HEK293 (cell line): Measurements from ENCODE around the gene KCTD14.

Experiments used
- SP3 ChIP-seq: fragments of 450-650 bp; formaldehyde crosslinking; IDR thresholded peaks from 2 replicates; pipeline ENCODE4 v1.5.1; 2016; ENCODE audit warnings: missing biosample characterization, missing genetic modification characterization
- ZNF138 ChIP-seq: fragments of 450-650 bp; formaldehyde crosslinking; IDR thresholded peaks from 2 replicates; pipeline ENCODE4 v1.5.1; 2016; ENCODE audit warnings: missing biosample characterization, missing genetic modification characterization, borderline replicate concordance
- ZNF146 ChIP-seq: fragments of 450-650 bp; formaldehyde crosslinking; IDR thresholded peaks from 2 replicates; pipeline ENCODE4 v1.5.1; 2016; ENCODE audit warnings: missing biosample characterization, missing genetic modification characterization
- ZNF184 ChIP-seq: fragments of 450-650 bp; IDR thresholded peaks from 2 replicates; pipeline ENCODE4 v1.5.1; 2018; ENCODE audit warnings: missing biosample characterization, mild to moderate bottlenecking, missing genetic modification characterization
- ZNF37A ChIP-seq: fragments of 450-650 bp; IDR thresholded peaks from 2 replicates; pipeline ENCODE4 v1.5.1; 2018; ENCODE audit warnings: missing biosample characterization, missing genetic modification characterization
- ZNF747 ChIP-seq: fragments of 450-650 bp; formaldehyde crosslinking; IDR thresholded peaks from 2 replicates; pipeline ENCODE4 v1.5.1; 2016; ENCODE audit warnings: missing biosample characterization, missing genetic modification characterization
- TF ChIP-seq, protein P1 (sequence below): fragments of 450-650 bp; formaldehyde crosslinking; IDR thresholded peaks from 2 replicates; pipeline ENCODE4 v1.5.1; 2016; ENCODE audit warnings: missing biosample characterization, missing genetic modification characterization

DNA sequence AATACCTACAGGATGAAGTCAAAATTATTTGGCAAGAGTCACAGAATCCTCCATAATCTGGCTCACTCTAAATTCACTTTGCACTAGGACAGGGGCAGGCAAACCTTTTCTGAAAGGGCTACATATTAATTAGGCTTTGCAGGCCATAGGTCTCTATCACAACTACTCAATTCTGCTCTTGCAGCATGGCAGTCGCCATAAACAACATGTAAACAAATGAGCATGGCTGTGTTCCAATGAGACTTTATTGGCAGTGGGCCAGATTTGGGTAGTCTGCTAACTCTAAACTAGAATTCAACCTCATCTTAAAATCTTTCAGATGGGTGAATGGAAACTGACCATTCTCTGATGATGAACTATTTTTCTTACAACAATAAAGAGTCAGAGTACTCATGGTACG, 46.4 kb upstream of the KCTD14 start:
- TF ChIP-seq, protein P1, sequence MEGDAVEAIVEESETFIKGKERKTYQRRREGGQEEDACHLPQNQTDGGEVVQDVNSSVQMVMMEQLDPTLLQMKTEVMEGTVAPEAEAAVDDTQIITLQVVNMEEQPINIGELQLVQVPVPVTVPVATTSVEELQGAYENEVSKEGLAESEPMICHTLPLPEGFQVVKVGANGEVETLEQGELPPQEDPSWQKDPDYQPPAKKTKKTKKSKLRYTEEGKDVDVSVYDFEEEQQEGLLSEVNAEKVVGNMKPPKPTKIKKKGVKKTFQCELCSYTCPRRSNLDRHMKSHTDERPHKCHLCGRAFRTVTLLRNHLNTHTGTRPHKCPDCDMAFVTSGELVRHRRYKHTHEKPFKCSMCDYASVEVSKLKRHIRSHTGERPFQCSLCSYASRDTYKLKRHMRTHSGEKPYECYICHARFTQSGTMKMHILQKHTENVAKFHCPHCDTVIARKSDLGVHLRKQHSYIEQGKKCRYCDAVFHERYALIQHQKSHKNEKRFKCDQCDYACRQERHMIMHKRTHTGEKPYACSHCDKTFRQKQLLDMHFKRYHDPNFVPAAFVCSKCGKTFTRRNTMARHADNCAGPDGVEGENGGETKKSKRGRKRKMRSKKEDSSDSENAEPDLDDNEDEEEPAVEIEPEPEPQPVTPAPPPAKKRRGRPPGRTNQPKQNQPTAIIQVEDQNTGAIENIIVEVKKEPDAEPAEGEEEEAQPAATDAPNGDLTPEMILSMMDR = no peak
- TF ChIP-seq ZNF146 (tag by site-specific recombination) = no peak
- TF ChIP-seq ZNF184 (tag by site-specific recombination) = 0 out of 2 replicates have a peak, but pooled peaks have one; percentile 68
- TF ChIP-seq ZNF747 (tag by site-specific recombination) = no peak
- 0 out of 2 replicates have a peak, but pooled peaks have one; percentile 43 for TF ChIP-seq ZNF37A
- no peak for TF ChIP-seq ZNF138
- no peak for TF ChIP-seq SP3 (tag by site-specific recombination)
